ENCODE results near the gene MYL7.

MYL7 gene

GRCh38 chr7:44150466-44150832 lies 9.3 kb upstream of the MYL7 start:
- DNase-seq (ENCODE audit: low read depth): no peak

GRCh38 chr7:44149571-44150465 lies 8.7 kb upstream of the MYL7 start:
- DNase-seq (ENCODE audit: low read depth): no peak

- no peak for DNase-seq (ENCODE audit: low read depth)
Measured at GRCh38 chr7:44148961-44149536, 7.9 kb upstream of the MYL7 start.

GRCh38 chr7:44148166-44148565 lies 7.0 kb upstream of the MYL7 start:
- no peak for DNase-seq (ENCODE audit: low read depth)

- DNase-seq (ENCODE audit: low read depth): no peak
Measured at GRCh38 chr7:44147026-44147991, 6.2 kb upstream of the MYL7 start.

GRCh38 chr7:44145969-44146911 lies 5.1 kb upstream of the MYL7 start:
- DNase-seq (ENCODE audit: low read depth): no peak

- DNase-seq (ENCODE audit: low read depth): no peak
Measured at GRCh38 chr7:44145479-44145968, 4.4 kb upstream of the MYL7 start.

GRCh38 chr7:44144968-44145478 lies 3.9 kb upstream of the MYL7 start:
- no peak for DNase-seq (ENCODE audit: low read depth)

- DNase-seq (ENCODE audit: low read depth): no peak
Measured at GRCh38 chr7:44144426-44144967, 3.4 kb upstream of the MYL7 start.

GRCh38 chr7:44143646-44144250 lies 2.6 kb upstream of the MYL7 start:
- DNase-seq (ENCODE audit: low read depth): no peak

- DNase-seq (ENCODE audit: low read depth): no peak
Measured at GRCh38 chr7:44142028-44142427, 896 bp upstream of the MYL7 start.

GRCh38 chr7:44140341-44140740 lies 791 bp downstream of the MYL7 start:
- DNase-seq (ENCODE audit: low read depth): no peak

- no peak for DNase-seq (ENCODE audit: low read depth)
Measured at GRCh38 chr7:44139311-44140010, 1.7 kb downstream of the MYL7 start.

- no peak for DNase-seq (ENCODE audit: low read depth)
Measured at GRCh38 chr7:44138698-44139097, 2.4 kb downstream of the MYL7 start.

- no peak for DNase-seq (ENCODE audit: low read depth)
Measured at GRCh38 chr7:44136731-44137130, 4.4 kb downstream of the MYL7 start.

GRCh38 chr7:44134943-44135628 lies 6.0 kb downstream of the MYL7 start:
- no peak for DNase-seq (ENCODE audit: low read depth)

- DNase-seq (ENCODE audit: low read depth): no peak
Measured at GRCh38 chr7:44133295-44133694, 7.8 kb downstream of the MYL7 start.

GRCh38 chr7:44132039-44132438 lies 9.1 kb downstream of the MYL7 start:
- DNase-seq (ENCODE audit: low read depth): no peak

Measured in HS-5 (cell line).